Measurements from ENCODE around the gene DOK3. TPM values are rescaled to one million over a fixed set of nuclear protein-coding genes. Genes with fewer than 3 reads are reported as not detected.

The DOK3 gene
- total RNA-seq, 1 donor from 2014 or later, result 16.3 TPM

GRCh38 chr5:177492841-177493240, 16.8 kb downstream of the DOK3 start:
- Histone ChIP-seq H3K4me1 (ENCODE audit: insufficient read depth, low read length) (peaks cover 69% of the 10 kb centered on the region), H3K79me2 (ENCODE audit: insufficient read depth, low read length) (peaks cover 88% of the 10 kb centered on the region), H3K9ac (ENCODE audit: low read length) (peak overlapping the region; percentile 89), H3K4me3 (ENCODE audit: insufficient read depth, low read depth, low read length) (no peak overlapping the region), H3K4me2 (ENCODE audit: low read length) (peak overlapping the region; percentile 96), H3K36me3 (ENCODE audit: insufficient read depth, low read length) (peaks cover 32% of the 10 kb centered on the region), H3K27me3 (ENCODE audit: insufficient read depth, low read length) (no peaks in the 10 kb centered on the region), H4K20me1 (ENCODE audit: insufficient read depth, low read length) (peaks cover 68% of the 10 kb centered on the region), H2AFZ (ENCODE audit: low read depth, low read length) (no peak overlapping the region), H3K9me3 (ENCODE audit: insufficient read depth, low read depth, low read length) (no peaks in the 10 kb centered on the region), H3K27ac (ENCODE audit: low read depth, low read length) (peak overlapping the region; percentile 94)
- no peak for DNase-seq (ENCODE audit: low read depth)
- peak overlapping the region; percentile 92 for H3K27ac Mint-ChIP-seq (ENCODE audit: unreplicated experiment)
- peaks cover 4% of the 10 kb centered on the region for H3K36me3 Mint-ChIP-seq (ENCODE audit: low read depth, unreplicated experiment)
- no peak for FAIRE-seq
- no peaks in the 10 kb centered on the region for H3K9me3 Mint-ChIP-seq (ENCODE audit: unreplicated experiment)
- TF ChIP-seq EZH2 (IDR thresholded peaks at IDR 0.05; ENCODE audit: insufficient read depth, low read length) (no peak), CTCF (IDR thresholded peaks at IDR 0.05; ENCODE audit: insufficient read depth, low read depth, low read length) (no peak)
- peaks cover 32% of the 10 kb centered on the region for H3K4me1 Mint-ChIP-seq (ENCODE audit: low read depth, unreplicated experiment)
- no peaks in the 10 kb centered on the region for H3K27me3 Mint-ChIP-seq (ENCODE audit: low read depth, unreplicated experiment)
- H3K4me3 Mint-ChIP-seq (ENCODE audit: unreplicated experiment), result peak overlapping the region; percentile 73

- Mint-ChIP-seq H3K36me3 (ENCODE audit: low read depth, unreplicated experiment) (peaks cover 8% of the 10 kb centered on the region), H3K27me3 (ENCODE audit: low read depth, unreplicated experiment) (no peaks in the 10 kb centered on the region), H3K27ac (ENCODE audit: unreplicated experiment) (peak overlapping the region; percentile 92), H3K9me3 (ENCODE audit: unreplicated experiment) (no peaks in the 10 kb centered on the region), H3K4me1 (ENCODE audit: low read depth, unreplicated experiment) (peaks cover 32% of the 10 kb centered on the region), H3K4me3 (ENCODE audit: unreplicated experiment) (peak overlapping the region; percentile 73)
- H3K4me3 ChIP-seq (ENCODE audit: insufficient read depth, low read depth, low read length), result no peak overlapping the region
- H3K9me3 ChIP-seq (ENCODE audit: insufficient read depth, low read depth, low read length), result no peaks in the 10 kb centered on the region
- no peaks in the 10 kb centered on the region for H3K27me3 ChIP-seq (ENCODE audit: insufficient read depth, low read length)
- peaks cover 38% of the 10 kb centered on the region for H3K36me3 ChIP-seq (ENCODE audit: insufficient read depth, low read length)
- H3K9ac ChIP-seq (ENCODE audit: low read length), result peak overlapping the region; percentile 89
- peak overlapping the region; percentile 3 for H3K27ac ChIP-seq (ENCODE audit: low read depth, low read length)
- no peak overlapping the region for H2AFZ ChIP-seq (ENCODE audit: low read depth, low read length)
- H3K4me2 ChIP-seq (ENCODE audit: low read length), result peak overlapping the region; percentile 96
- DNase-seq (ENCODE audit: low read depth) (no peak), FAIRE-seq (no peak)
- peaks cover 75% of the 10 kb centered on the region for H4K20me1 ChIP-seq (ENCODE audit: insufficient read depth, low read length)
- TF ChIP-seq EZH2 (IDR thresholded peaks at IDR 0.05; ENCODE audit: insufficient read depth, low read length) (no peak), CTCF (IDR thresholded peaks at IDR 0.05; ENCODE audit: insufficient read depth, low read depth, low read length) (no peak)
- H3K4me1 ChIP-seq (ENCODE audit: insufficient read depth, low read length), result peaks cover 67% of the 10 kb centered on the region
- peaks cover 92% of the 10 kb centered on the region for H3K79me2 ChIP-seq (ENCODE audit: insufficient read depth, low read length)
Observed at GRCh38 chr5:177491983-177492746, 17.5 kb downstream of the DOK3 start.

DNA sequence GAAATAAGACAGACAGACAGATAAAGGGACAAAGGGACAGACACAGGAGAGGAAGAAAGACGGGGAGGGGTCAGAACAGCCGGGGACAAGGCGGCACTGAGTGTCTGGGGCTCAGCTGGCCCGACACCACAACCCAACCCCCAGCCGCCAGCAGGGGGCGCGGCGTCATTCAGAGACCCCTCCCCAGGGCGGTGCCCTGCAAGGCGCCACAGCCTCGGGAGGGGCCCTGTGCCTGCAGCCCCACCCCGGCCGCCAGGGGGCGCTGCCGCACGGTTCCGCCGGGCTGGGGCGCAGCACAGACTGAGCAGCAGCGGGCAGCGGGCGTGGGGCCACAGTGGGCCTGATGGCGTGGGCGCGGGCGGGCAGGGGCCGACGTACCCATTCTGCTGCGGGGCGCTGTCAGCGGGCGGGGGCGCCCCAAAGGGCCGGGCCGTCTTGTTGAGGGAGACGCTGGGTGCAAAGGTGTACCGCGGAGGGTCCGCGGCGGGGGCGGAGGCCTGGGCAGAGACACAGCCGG, 18.1 kb downstream of the DOK3 start:
- no peaks in the 10 kb centered on the region for H3K9me3 Mint-ChIP-seq (ENCODE audit: unreplicated experiment)
- DNase-seq (ENCODE audit: low read depth), result no peak
- peak overlapping the region; percentile 31 for H3K27ac ChIP-seq (ENCODE audit: low read depth, low read length)
- H4K20me1 ChIP-seq (ENCODE audit: insufficient read depth, low read length), result peaks cover 79% of the 10 kb centered on the region
- peaks cover 91% of the 10 kb centered on the region for H3K79me2 ChIP-seq (ENCODE audit: insufficient read depth, low read length)
- FAIRE-seq, result no peak
- H3K4me3 Mint-ChIP-seq (ENCODE audit: unreplicated experiment), result peak overlapping the region; percentile 54
- no peak overlapping the region for H3K27ac Mint-ChIP-seq (ENCODE audit: unreplicated experiment)
- no peak overlapping the region for H2AFZ ChIP-seq (ENCODE audit: low read depth, low read length)
- peaks cover 8% of the 10 kb centered on the region for H3K36me3 Mint-ChIP-seq (ENCODE audit: low read depth, unreplicated experiment)
- no peak overlapping the region for H3K4me3 ChIP-seq (ENCODE audit: insufficient read depth, low read depth, low read length)
- peaks cover 67% of the 10 kb centered on the region for H3K4me1 ChIP-seq (ENCODE audit: insufficient read depth, low read length)
- no peaks in the 10 kb centered on the region for H3K9me3 ChIP-seq (ENCODE audit: insufficient read depth, low read depth, low read length)
- peaks cover 32% of the 10 kb centered on the region for H3K4me1 Mint-ChIP-seq (ENCODE audit: low read depth, unreplicated experiment)
- peaks cover 42% of the 10 kb centered on the region for H3K36me3 ChIP-seq (ENCODE audit: insufficient read depth, low read length)
- peak; percentile 51 for TF ChIP-seq CTCF (IDR thresholded peaks at IDR 0.05; ENCODE audit: insufficient read depth, low read depth, low read length)
- TF ChIP-seq EZH2 (IDR thresholded peaks at IDR 0.05; ENCODE audit: insufficient read depth, low read length), result no peak
- H3K9ac ChIP-seq (ENCODE audit: low read length), result no peak overlapping the region
- no peaks in the 10 kb centered on the region for H3K27me3 Mint-ChIP-seq (ENCODE audit: low read depth, unreplicated experiment)
- no peaks in the 10 kb centered on the region for H3K27me3 ChIP-seq (ENCODE audit: insufficient read depth, low read length)
- H3K4me2 ChIP-seq (ENCODE audit: low read length), result peak overlapping the region; percentile 55
